ENCODE measurements around the gene SCO2. TPM values are rescaled to one million over a fixed set of nuclear protein-coding genes. Genes with fewer than 3 reads are reported as not detected.

The SCO2 gene
- total RNA-seq, 4 donors from 2014 or later, result 2.5 to 3.9 (median 3.3) TPM; not detected in 1

DNA sequence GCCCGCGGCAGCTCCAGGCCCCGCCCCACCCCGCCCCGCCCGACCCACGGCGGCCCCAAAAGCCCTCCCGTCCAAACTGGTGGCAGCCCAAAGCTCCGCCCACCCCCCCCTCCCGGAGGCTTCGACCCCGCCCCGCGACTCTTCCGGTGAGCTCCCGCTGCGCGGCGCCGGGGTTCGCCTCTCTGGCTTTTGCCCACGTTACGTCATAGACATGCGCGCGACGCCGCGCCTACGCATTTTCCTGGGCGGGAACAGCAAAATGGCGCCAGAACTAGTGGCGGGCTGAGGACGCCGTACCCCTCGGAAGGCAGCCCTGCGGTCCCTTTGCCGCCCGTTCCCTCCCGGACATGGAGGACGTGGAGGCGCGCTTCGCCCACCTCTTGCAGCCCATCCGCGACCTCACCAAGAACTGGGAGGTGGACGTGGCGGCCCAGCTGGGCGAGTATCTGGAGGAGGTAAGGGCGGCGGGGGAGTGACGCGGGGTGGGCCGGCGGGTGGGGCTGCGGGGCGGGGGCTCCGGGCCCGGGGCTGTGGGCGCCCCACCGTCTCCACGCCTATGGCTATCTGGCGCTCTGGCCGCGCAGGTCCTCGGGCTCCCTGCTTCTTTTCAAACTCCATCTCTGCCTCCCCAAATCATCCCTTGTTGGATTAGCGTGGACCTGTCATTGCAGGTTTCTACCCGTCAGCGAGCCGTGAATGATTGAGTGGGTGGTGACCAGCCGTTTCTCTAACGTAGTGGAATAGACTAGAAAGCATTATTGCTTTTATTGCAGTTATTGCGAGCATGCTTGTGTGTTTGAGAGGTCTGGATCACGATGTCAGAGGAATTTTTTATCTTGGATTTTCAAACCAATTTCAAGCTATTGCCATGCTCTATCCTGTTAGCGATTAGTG is 17.2 kb downstream of the SCO2 start, which contains the start of gene NCAPH2:
NCAPH2 (plus strand) TSS at position 234 of the 894 bp plus-strand sequence; CDS start at position 348, 114 bp downstream.
- WGBS, 2 donors, result 1 to 2% methylated on average over 32 to 38 of the region's 76 CpGs
- peak; percentile 66 to 84 for TF ChIP-seq POLR2A (IDR thresholded peaks at IDR 0.05)
- TF ChIP-seq EP300 (IDR thresholded peaks at IDR 0.05), result peak; percentile 81 to 98
- TF ChIP-seq, protein P1, sequence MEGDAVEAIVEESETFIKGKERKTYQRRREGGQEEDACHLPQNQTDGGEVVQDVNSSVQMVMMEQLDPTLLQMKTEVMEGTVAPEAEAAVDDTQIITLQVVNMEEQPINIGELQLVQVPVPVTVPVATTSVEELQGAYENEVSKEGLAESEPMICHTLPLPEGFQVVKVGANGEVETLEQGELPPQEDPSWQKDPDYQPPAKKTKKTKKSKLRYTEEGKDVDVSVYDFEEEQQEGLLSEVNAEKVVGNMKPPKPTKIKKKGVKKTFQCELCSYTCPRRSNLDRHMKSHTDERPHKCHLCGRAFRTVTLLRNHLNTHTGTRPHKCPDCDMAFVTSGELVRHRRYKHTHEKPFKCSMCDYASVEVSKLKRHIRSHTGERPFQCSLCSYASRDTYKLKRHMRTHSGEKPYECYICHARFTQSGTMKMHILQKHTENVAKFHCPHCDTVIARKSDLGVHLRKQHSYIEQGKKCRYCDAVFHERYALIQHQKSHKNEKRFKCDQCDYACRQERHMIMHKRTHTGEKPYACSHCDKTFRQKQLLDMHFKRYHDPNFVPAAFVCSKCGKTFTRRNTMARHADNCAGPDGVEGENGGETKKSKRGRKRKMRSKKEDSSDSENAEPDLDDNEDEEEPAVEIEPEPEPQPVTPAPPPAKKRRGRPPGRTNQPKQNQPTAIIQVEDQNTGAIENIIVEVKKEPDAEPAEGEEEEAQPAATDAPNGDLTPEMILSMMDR (IDR thresholded peaks at IDR 0.05), result peak in 2 of 5 experiments; percentile 26 to 31

DNA sequence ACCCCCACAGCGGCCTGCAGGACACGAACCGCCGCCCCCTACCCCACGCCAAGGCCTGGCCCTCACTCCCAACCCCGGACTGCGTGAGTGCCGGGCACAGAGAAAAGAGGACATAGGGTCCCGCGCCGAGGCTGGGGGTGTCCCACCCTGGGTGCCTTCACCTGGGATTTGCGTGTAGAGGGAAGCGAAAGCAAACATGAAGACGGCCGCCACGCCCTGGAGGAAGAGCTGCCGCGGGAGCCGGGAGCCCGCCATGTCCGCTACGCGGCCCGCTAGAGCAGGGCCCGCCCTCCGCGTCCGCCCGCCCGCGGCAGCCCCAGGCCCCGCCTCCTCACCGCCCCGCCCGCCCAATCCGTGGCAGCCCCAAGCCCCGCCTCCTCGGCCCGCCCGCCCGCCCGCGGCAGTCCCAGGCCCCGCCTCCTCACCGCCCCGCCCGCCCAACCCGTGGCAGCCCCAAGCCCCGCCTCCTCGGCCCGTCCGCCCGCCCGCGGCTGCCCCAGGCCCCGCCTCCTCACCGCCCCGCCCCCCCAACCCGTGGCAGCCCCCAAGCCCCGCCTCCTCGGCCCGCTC is 17.9 kb downstream of the SCO2 start, which contains the start of gene LMF2:
LMF2 (minus strand) TSS at position 282 of the 570 bp plus-strand sequence; CDS start at position 255, 27 bp downstream.
- peaks cover 3 to 36% (median 21%) of the 10 kb centered on the region in 3 donors for H3K36me3 ChIP-seq
- H3K4me3 ChIP-seq, result peak within 1 kb of the TSS; percentile 90 to 100 (median 96)
- peaks cover 0 to 35% (median 16%) of the 10 kb centered on the region in 4 donors for H3K4me1 ChIP-seq
- WGBS, 2 donors, result 0 to 1% methylated on average over 12 to 26 of the region's 62 CpGs
- DNase-seq (ENCODE audit: low spot score in 2 of 2), result peak; percentile 82 to 83
- H3K27ac ChIP-seq, result peak within 1 kb of the TSS; percentile 83 to 99 (median 92)
- no peaks in the 10 kb centered on the region for H3K9me3 ChIP-seq
- TF ChIP-seq POLR2A (IDR thresholded peaks at IDR 0.05), result peak in 1 of 2 donors; percentile 49
- TF ChIP-seq, protein P1 (IDR thresholded peaks at IDR 0.05), result peak in 1 of 5 experiments; percentile 29
- peak in 1 of 2 donors; percentile 73 for TF ChIP-seq EP300 (IDR thresholded peaks at IDR 0.05)
- no peaks in the 10 kb centered on the region for H3K27me3 ChIP-seq

More for the DNA sequence above, 17.2 kb downstream of the SCO2 start, which contains the start of gene NCAPH2:
- no peaks in the 10 kb centered on the region for H3K27me3 ChIP-seq
- peak within 1 kb of the TSS; percentile 83 to 99 (median 92) for H3K27ac ChIP-seq
- H3K9me3 ChIP-seq, result no peaks in the 10 kb centered on the region
- H3K4me1 ChIP-seq, result peaks cover 0 to 35% (median 16%) of the 10 kb centered on the region in 4 donors
- H3K36me3 ChIP-seq, result peaks cover 3 to 29% (median 18%) of the 10 kb centered on the region in 3 donors
- DNase-seq (ENCODE audit: low spot score in 2 of 2), result peak; percentile 90 to 92
- peak within 1 kb of the TSS; percentile 90 to 100 (median 96) for H3K4me3 ChIP-seq

DNA sequence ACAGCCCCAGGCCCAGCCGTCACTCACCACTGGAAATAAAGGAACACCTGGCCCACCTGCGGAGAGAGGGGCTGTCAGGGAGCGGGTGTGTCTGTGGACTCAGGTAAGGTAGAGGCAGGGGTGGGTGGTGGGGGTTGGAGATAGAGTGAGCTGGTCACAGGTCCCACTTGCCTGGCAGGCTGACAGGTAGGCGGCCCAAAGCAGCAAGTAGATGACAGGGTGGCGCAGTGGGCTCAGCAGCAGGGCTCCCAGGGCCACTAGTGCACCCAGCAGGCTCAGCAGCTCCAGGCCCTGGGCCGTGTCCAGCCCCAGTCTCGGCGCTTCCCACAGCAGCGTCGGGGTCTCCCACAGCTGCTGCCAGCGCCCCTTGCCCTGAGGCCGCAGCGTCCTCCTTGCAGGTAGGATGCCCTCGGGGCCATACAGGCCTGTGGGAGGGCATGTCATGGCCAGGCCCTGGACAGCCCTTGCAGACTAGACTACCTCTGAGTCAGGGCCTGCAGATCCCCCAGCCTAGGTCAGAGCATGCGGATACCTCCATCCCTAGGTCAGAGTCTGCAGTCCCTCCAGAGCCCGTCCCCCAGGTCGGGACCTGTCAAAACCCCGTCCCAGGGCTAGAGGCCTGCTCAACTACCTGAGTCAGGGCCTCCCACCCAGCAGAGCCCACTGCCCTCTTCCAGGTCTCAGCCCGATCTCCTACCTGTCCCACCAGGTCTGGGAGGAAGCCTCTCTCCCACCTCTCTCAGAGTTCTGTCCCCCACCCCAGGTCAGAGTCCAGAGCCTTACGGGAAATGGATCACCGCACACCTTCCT is 18.6 kb downstream of the SCO2 start:
- Histone ChIP-seq H3K36me3 (peaks cover 3 to 41% (median 21%) of the 10 kb centered on the region in 3 donors), H3K4me1 (peaks cover 0 to 35% (median 16%) of the 10 kb centered on the region in 4 donors), H3K9me3 (no peaks in the 10 kb centered on the region), H3K27ac (peak overlapping the region; percentile 83 to 93 (median 91)), H3K27me3 (no peaks in the 10 kb centered on the region), H3K4me3 (peak overlapping the region; percentile 90 to 100 (median 96))
- TF ChIP-seq, protein P1 (IDR thresholded peaks at IDR 0.05), result no peak
- TF ChIP-seq EP300 (IDR thresholded peaks at IDR 0.05), result no peak
- no peak for TF ChIP-seq POLR2A (IDR thresholded peaks at IDR 0.05)
- 22 to 28% methylated on average over 10 to 12 of the region's 21 CpGs for WGBS, 2 donors
- no peak for DNase-seq (ENCODE audit: low spot score in 2 of 2)

DNA sequence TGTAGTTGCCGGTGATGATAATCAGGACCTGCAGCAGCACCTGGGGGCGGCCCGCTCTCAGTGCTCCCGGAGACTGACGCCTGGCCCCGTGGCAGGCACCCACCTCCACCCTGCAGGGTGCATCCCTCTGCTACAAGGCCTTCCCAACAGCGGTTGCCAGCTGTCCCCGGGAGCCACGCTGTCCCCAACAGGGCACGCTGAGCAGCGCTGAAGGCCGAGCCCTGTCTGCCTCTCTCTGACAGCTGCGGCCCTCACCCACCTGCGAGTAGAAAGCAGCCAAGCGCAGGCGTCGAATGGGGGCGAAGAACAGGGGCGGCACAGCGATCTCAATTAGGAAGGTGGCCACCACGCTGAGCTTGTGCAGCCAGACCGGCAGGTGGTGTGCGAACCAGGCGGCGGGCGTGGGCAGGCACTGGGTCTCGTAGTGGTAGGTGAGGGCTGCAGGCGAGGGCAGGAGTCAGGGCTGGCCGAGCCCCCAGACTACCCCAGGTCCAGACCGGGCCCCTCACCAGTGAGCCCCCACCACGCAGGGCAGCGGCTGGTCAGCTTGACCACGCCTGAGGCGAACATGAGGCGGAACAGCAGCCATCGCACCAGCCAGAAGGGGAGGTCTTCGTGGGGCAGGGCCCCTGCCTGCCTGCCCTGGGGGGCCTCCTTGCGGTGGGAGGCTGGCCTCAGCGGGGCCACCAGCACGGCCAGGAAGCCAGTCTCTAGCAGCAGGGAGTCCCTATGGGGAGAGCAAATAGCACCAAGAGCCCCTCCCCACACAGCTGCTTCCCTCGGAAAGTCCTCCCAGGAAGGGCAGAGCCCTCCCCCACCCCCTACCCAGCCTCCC is 19.4 kb downstream of the SCO2 start:
- H3K36me3 ChIP-seq, result peaks cover 3 to 41% (median 21%) of the 10 kb centered on the region in 3 donors
- no peaks in the 10 kb centered on the region for H3K27me3 ChIP-seq
- peaks cover 0 to 35% (median 16%) of the 10 kb centered on the region in 4 donors for H3K4me1 ChIP-seq
- H3K4me3 ChIP-seq, result peak overlapping the region in 3 of 4 donors; percentile 90 to 100 (median 96)
- no peak for DNase-seq (ENCODE audit: low spot score in 2 of 2)
- WGBS, 2 donors, result 85 to 86% methylated on average over 30 to 34 of the region's 41 CpGs
- H3K27ac ChIP-seq, result peak overlapping the region in 1 of 4 donors; percentile 91
- TF ChIP-seq, protein P1 (IDR thresholded peaks at IDR 0.05), result no peak
- TF ChIP-seq EP300 (IDR thresholded peaks at IDR 0.05) (no peak), POLR2A (IDR thresholded peaks at IDR 0.05) (no peak)
- no peaks in the 10 kb centered on the region for H3K9me3 ChIP-seq

All from tibial nerve (tissue), 4 donors.